Measurements from ENCODE around the gene PRKAG2. TPM values are rescaled to one million over a fixed set of nuclear protein-coding genes. Genes with fewer than 3 reads are reported as not detected.
"Not testable (repeated sequence)": the region's sequence is repeated elsewhere in the genome, so short reads cannot be mapped to it uniquely, and the experiment has no call there.

The PRKAG2 gene
- total RNA-seq, 1 experiment from 2014 or later = 20.9 TPM

DNA sequence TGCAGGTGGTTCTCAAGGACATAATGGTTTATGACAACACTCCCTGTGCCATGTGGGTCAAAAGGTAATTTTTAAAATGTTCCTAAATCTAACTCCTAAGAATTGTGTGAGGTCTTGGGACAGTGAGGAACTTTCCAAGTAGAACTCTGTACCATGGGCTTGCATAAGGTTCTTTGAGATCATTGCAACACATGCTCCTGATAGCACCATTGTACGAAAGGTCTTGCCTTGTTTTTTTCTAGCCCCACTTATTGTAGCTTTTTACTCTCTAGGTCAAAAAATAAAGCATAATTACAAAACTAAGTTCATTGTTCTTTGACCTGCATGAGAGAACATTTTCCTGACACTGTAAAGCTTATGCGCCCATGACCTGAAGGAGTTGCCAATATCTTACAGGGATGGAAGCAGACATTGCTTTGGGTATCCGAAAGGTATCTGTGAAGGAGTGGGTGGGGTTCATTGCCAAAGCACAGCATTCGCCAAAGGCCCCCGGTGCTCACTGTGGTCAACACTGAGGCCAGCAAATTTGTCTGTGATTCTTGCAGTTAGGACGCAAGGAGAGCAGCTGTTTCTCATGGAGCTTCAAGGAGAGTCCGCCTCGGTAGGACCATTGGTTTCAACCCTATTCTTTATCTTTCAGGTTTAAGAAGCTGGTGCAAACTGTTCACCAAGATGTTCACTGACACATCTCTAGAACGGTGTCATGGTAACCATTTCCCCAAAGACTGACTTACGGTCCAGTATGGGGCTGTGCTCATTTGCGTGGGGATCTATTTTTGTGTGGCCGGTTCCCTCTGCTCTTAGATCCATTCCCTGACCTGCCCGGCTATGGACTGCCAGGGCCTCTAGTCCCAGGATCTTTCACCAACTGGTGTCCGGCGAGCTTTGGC lies 7.6 kb upstream of the PRKAG2 start:
- no peak for DNase-seq (ENCODE audit: low read depth)

DNA sequence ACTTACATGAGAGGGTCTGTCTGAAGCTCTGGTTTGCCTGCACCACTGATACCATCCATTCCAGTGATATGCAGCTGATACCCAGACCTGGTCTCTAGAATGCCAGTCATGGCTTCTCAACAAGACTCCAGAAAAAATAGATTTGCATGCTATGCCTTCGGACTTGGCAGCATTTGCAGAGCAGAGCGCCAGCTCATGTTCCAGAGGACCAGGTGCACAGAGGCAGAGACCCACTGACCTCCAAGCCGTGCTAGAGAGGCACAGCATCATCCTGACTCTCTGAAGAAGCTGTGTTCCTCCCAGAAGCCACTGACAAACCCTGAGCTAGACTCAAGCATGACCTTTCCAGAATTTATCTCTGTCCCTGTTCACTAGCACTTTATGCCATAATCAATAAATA lies 6.9 kb upstream of the PRKAG2 start:
- DNase-seq (ENCODE audit: low read depth) = no peak

DNA sequence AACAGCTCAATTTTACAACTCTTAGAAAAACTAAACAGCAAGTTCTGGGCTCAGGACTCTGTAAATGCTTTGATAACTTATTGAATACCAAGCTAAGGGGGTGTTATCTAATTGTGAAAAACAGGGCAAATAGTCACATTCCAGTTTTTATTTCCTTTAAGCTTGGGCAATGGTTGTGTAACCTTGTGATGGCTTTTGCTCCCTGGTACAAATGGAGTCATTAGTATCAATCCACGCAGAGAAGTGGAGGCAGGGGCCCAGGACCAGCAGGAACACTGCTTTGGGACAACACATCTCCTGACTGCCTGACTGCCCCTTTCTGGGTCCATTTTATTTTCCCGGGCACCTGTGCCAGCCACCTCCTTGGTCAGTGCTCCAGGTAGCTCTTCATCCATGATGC lies 5.8 kb upstream of the PRKAG2 start:
- no peak for DNase-seq (ENCODE audit: low read depth)

DNA sequence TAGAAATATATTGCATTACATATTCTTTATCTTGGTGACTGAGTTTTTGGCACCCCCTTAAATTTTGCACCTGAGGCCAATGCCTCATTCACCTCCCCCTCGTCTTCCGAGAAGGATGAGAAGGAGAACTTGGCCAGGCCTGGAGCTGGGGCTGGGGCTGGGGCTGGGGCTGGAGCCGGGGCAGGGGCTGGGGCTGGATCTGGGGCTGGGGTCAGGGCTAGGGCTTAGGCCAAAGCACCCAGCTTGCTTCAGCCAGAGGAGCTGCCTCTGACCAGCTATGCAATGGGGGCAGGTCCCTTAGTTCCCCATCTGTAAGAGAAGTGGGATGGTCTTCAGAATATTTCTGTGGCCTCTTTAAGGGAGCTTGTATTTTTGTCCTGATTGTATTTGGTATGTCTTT lies 3.8 kb upstream of the PRKAG2 start:
- DNase-seq (ENCODE audit: low read depth) = no peak

DNA sequence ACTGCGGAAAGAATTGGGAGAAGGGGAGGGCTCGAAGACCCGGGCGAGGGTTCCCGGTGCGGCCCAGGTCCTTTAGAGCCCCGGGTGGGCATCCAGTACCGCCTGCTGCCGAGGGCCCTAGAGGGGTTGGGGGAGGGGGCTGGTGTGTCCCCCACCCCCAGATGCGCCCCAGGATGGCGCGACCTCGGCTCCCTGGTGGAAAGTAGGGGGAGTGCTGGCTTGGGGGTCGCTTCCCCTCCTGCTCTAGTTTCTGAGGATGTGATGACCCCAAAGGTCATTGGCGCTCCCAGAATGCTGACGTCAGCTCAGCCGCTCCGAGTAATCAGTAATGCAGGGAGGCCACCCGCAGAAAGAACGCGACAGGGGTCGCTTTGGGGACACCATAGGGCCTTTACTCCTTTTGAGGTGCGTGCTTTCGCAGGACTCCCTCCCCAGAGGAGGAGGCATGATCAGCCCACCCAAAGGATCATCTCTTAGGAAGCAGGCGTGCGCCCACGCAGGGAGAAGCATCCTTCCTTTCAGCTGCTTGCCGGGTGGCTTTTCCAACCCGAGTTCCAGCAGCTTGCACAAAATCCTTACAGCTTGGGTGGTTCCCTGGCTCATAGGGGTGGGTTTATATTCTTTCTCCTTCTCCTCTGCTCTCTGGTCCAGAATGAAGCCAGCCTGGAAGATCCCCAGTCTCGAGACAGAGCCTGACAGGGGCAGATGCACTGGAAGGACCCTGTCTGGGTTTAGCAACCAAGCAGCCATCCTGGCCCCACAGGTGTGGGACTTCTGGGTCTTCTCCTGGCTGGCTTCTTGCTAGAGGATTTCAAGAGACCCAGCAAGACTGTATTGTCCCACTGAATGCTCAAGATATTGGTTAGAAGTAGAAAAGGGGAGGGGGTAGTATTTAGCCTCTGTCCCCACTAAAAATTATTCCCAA lies 1.3 kb upstream of the PRKAG2 start:
- no peak for DNase-seq (ENCODE audit: low read depth)

DNA sequence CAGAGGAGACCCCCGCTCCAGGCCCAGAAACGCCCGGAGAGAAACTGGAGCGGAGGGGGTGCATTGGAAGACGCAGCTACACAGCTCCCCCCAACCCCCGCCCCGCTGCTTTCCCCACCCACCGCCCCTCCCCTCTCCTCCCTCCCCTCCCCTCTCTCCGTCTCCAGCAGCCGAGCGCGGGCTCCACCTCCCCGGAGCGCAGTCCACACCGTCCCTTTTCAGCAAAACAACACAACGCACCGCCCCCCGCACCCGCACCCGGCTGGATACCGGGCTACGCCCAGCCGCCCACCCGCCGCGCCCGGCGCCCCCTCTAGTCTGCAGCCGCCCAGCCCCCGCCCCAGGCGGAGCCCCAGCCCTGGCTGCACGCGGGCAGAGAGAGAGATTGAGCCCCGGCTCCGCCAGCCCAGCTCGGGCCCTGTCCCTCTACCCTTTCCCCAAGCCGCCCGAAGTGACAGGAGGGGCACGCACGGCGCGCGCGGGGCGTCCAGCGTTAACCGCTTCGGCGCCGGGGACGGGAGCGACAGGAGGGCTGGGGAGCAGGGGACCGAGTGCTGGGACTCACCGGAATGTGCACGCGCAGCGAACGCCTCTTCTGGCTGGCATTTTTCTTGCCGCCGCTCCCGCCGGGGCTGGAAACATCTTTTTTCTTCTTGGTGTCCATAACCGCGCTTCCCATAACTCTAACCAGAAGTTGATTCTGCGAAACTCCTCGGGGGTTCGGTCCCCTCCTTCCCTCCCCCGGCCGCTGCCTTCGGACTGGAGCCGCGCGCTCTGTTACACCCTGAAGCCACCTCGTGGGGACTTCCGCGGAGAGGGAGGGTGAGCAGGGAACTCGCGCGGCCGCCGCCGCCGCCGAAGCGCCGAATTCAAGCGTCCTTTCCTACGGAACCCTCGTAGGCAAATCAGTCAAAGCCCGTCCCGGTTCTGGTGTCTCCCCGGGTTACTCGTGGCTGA lies 695 bp downstream of the PRKAG2 start:
- DNase-seq (ENCODE audit: low read depth) = peak; percentile 71

DNA sequence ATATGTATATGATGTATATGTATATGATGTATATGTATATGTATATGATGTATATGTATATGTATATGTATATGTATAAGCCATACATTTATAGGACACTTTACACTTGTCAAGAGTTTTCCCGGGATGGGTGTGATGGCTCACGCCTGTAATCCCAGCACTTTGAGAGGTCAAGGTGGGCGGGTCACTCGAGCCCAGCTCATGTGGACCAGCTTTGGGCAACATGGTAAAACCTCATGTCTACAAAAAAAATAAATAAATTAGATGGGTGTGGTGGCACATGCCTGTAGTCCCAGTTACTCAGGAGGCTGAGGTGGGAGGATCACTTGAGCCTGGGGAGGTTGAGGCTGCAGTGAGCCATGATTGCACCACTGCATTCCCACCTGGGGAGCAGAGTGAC lies 2.4 kb downstream of the PRKAG2 start:
- DNase-seq (ENCODE audit: low read depth) = not testable (repeated sequence)

DNA sequence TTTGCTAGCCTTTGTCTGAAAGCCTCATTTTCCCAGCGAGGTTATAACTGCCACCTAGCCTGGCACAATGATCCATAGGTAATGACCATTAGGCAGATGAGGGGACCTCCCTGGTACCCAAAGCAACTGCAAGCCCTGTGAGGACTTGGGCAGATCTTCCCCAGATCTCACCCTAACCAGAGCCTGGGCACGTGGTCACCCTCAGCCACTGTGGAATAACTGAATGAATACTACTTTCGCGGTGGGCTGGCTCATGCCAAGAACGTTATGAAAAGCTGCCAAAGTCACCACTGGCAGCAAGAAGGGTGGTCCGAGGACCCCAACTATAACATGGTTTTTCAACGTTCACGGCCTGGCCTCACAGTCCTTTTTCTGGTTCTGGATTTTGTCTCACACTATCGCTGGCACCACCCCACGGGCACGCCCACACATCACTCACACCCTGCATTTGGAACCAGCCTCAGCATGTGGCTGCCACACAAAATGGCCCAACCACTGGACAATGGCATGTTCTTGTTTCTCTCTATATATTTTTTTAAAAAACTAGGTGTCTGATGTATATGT lies 3.4 kb downstream of the PRKAG2 start:
- no peak for DNase-seq (ENCODE audit: low read depth)

DNA sequence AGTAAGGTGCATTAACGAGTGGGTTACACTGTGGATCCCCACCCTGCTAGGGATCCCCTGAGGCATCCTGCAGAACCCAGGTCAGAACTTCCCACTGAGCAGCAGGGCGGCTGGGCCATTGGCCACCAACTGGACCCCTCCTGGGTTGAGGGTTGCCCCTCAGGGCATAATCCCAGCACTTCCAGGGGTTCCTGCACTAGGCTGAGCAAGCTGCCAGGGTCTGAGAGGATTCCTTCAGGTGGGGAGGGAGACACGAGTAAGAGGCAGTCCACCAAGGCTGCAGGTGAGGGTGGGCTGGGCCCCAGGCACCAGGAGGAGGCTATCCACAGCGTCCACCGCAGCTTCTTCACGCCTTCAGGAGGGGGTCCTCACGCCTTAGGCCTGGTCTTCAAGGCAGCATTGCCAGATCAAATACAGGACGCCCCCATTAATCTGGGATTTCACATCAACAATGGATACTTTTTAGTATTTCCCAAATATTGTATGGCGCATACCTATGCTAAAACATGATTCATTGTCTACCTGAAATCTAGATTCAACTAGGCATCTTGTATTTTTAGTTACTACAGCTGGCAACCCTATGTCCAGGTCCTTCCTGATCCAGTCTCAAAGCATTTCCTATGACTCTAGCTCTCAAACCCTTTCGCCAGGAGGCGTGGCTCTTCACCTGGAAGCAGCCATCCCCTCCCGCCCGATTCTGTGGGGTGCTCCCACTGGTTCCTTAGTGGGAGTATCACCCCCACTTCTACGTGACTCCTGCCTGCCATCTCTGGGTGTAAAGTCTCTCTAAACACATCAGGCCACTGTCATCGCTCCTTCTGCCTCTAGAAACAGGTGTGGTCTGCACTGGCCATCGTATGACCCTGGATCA lies 4.1 kb downstream of the PRKAG2 start:
- DNase-seq (ENCODE audit: low read depth) = no peak

DNA sequence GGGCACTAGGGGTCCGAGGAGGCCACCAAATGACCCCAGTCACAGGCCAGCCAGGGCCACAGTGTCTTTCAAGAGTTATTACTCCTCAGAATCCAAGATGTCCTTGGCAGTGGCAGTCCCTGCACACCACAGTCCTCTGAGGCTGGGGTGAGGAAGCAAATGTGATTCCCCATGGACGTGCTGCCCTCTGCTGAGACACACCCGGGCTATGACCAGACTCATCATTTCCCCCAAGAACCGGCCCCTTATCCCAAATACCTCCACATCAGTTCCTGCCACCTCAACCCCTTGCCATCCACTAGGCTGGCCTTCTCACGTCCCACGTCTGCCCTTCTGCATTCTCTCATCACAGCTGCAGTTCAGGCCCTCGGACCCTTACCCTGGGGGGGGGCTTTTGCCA lies 5.0 kb downstream of the PRKAG2 start:
- peak; percentile 51 for DNase-seq (ENCODE audit: low read depth)

DNA sequence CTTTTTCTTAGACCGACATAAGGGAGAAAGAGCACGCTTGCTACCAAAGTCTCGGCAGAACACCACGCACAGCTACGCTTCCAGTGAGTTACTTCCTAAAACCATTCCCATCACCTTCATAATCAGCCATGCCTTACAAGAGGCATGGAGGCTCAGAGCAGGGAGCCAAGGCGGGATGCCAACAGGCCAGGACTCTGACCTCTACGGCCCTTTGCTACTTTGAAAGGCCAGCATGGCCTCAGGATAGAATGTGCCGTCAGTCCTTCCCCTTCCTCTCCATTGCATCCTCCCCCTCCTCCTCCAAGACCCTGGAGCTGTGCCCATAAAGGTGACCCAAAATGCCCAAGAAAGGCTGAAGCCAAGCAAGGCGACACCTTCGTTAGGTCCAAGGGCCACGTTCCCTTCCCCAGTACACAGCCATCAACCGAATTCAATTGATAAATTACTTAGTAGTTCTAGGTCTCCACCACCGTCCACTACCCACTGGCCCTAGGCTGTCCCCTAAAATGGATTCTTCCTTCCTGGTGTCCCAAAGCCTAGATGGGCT lies 5.7 kb downstream of the PRKAG2 start:
- DNase-seq (ENCODE audit: low read depth) = no peak

DNA sequence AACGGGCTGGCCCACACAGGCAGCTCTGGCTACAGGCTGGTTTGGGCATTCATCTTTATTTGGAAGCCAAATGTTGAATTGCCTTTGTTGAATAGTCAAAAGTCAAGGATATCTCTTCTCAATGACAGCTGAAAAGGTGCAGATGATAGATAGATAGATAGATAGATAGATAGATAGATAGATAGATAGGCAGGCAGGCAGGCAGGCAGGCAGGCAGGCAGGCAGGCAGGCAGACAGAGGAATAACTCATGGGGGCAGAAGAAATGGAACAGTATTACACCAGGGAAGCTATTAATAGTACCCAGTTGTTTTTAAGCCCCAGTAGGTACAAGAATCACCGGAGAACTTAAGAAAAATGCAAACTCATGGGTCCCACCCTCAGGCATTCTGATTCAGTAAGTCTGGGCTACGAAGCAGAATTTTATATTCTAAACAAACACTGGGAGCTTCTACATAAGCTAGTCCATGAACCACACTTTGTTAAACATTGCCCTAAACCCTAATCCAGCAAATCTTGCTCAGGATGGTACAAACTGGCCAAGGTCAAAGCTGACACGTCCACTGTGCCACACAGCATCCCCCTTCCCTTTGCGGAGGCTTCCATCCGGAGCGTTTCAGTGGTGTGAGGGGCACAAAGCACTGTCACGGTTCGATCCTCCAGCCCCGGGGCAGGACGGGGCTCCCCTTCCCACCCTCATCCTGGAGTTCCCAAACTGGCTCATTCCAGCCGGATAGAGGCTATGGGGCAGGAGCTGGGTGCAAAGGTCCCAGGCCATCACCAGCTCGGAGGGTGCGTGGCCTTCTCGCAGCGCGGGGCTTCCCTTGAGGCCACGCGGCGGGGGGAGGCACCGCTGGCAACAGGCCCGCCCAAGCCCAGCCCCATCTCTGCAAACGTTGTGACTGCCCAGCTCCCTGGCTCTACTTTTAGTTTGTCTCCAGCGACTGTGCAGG lies 6.7 kb downstream of the PRKAG2 start:
- DNase-seq (ENCODE audit: low read depth) = no peak

DNA sequence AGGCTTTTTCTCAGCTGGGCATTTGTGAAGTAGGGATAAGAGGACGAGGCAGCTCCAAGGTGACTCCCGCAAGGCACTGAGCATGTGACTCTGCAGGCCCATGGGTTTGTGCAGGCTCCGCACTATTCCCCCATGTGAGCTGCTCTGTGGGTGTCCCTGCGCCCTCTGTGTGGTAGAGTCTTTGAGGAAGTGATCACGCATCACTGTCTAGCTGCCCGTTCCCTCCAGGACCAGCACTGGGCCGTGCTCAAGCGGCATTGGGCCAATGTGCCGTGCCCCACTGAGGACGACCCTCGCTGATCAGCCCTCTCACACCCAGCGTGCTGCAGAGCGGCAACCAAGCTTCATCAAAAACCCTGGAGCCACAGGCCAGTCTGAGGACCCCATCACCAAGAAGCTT lies 7.5 kb downstream of the PRKAG2 start:
- no peak for DNase-seq (ENCODE audit: low read depth)

DNA sequence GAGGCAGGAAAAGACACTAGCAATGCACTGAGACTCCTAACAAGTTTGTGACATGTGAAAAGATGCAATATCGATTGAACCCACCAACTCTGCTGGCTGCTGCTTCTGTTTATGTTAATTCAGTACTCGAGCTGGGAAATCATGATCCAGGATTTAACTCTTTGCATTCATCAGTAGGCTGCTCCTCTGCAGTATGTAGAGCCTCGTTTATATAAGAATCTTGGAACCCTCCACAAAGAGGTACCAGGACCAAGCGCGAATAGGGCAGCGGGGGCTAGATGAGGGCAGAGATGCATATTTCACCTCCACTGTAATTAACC lies 7.8 kb downstream of the PRKAG2 start:
- no peak for DNase-seq (ENCODE audit: low read depth)

DNA sequence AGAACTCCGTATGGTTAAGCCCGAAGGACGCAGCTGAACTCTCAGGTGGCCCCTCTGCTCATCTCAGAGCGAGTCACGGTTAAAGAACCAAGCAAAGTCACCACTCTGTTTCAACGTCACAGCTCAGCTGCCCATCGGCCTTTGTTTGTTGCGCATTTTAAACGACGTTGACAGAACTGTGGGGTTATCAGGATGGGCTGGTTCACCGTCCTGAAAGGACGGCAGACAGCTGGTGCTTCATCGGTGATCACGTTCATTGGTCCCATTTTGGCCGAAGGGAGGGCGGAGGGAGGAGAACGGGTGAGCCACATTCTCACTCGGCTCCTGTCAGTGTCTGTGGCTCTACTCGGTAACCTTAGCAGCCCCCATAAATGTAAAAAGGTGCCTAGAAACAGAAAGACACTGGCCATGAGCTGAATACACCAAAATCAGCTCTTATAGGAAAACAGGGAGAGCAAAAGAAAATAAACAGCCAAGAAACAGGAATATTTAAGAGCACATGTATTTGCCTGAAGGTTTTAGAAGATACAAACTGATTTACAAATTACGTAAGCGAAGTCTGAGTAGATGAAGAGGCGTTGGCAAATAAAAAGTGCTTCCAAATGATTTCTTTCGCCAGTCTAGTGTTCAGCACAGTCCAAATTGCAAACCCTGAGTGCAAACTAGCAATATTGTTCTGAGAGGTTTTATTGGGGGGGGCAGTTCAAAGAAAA lies 8.4 kb downstream of the PRKAG2 start:
- no peak for DNase-seq (ENCODE audit: low read depth)

DNA sequence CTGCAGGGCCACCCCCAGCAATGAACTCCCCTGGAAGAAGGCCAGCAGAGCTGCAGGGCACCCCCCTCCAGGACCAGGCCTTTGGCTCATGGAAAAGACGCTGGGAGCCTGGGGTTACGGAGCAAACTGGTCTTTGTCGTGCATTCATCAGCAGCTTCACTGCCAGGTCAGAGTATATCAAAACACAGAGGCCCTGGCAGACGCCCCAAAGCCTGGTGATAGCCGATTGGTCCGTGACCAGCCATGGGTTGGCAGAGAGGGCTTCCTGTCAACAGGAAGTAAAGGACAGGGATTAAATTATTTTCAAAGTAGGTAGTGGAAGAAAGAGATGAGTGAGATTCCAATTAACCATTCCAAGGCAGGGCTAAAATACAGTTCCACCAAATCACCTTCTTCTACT lies 9.0 kb downstream of the PRKAG2 start:
- no peak for DNase-seq (ENCODE audit: low read depth)

DNA sequence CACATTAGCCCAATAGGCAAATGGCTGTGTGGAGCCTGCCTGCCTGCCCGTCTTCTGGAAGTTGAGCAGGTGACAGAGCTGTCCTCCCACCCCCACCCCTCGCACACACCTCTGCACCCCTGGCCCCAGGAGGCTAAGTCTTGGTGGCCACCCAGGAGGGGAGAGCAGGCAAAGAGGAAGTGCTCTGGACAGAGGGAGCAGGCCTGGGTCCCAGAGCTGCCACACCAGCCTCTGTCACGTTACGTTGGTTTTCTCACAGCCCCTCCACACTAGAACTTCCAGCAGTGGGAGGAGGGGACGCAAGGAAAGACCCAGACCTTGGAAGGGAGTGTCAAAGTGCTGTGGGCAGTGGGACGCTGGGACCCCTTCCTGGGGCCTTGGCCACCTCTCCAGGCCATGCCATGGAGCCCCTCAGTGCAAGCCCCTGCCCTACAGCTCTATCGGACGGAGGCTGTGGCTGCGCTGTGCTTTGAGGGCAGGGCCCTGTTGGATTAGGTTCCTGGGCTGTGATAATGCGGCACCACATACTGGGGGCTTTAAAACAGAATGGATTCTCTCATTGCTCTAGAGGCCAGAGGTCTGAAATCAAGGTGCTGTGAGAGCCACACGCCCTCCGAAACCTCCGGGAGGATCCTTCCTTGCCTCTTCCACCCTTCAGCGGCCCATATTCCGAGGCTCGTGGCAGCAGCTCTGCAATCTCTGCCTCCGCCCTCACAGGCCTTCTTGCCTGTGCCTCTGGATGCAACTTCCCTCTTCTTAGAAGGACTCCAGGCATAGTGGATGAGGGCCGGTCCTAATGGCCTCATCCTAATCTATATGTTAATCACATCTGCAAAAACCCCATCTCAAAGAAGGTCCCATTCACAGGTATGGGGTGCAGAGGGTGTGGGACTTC lies 9.9 kb downstream of the PRKAG2 start:
- no peak for DNase-seq (ENCODE audit: low read depth)
